Central memory CD8-positive, alpha-beta T cell (primary cell): ENCODE data around the gene ARHGEF2.
A peak's percentile ranks its signal among the peaks of the same experiment; 100 is the strongest.

Experiments used
- ATAC-seq: fragments of 150-1000 bp; cut with Tn5 transposase; replicated peaks from 2 replicates; pipeline ENCODE4 v1.10.0; 2022; ENCODE audit warnings: mild to moderate bottlenecking, moderate FRiP score, moderate number of reproducible peaks; ENCODE audit not compliant: poor library complexity, severe bottlenecking; ENCODE audit errors: extremely low read depth
- DNase-seq, 2 donors: peaks; one replicate each; pipeline ENCODE4 v3.0.0; 2021; ENCODE audit warnings: low spot score in 2 of 2
- H3K27ac Mint-ChIP-seq: one replicate; pipeline ENCODE4 v1.8.0; 2022; ENCODE audit warnings: low read depth, mild to moderate bottlenecking, moderate library complexity, mixed read lengths
- H3K27me3 Mint-ChIP-seq: one replicate; pipeline ENCODE4 v1.8.0; 2022; ENCODE audit warnings: mixed read lengths
- H3K36me3 Mint-ChIP-seq: one replicate; pipeline ENCODE4 v1.8.0; 2022; ENCODE audit warnings: mild to moderate bottlenecking, moderate library complexity, mixed read lengths; ENCODE audit not compliant: insufficient read depth
- H3K4me1 Mint-ChIP-seq: one replicate; pipeline ENCODE4 v1.8.0; 2022; ENCODE audit warnings: mixed read lengths
- H3K4me3 Mint-ChIP-seq: one replicate; pipeline ENCODE4 v1.8.0; 2022; ENCODE audit warnings: mild to moderate bottlenecking, moderate library complexity, mixed read lengths
- H3K9me3 Mint-ChIP-seq: one replicate; pipeline ENCODE4 v1.8.0; 2022; ENCODE audit warnings: mixed read lengths

ARHGEF2 gene

DNA sequence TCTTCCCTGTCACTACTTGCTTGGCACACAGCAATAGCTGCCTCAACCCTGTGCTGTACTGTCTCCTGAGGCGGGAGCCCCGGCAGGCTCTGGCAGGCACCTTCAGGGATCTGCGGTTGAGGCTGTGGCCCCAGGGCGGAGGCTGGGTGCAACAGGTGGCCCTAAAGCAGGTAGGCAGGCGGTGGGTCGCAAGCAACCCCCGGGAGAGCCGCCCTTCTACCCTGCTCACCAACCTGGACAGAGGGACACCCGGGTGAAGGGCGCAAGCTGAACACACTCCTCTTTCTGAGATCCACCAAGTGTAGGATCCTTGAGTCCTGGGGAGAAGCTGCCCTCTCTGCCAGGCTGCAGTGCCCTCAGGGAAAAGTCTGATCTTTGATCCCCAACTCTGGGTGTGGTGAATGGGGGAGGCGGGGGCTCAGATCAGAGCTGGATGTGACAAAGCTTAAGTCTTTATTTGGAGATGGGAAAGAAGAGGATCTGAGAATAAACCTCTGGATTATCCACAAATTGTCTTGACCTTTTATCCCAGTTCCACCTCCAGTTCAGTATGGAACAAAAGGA lies 35.7 kb downstream of the ARHGEF2 start:
- DNase-seq (no peak), ATAC-seq (no peak)
- Mint-ChIP-seq H3K9me3 (no peaks in the 10 kb centered on the region), H3K36me3 (peaks cover 21% of the 10 kb centered on the region), H3K4me3 (no peak overlapping the region), H3K4me1 (peaks cover 41% of the 10 kb centered on the region), H3K27me3 (no peaks in the 10 kb centered on the region), H3K27ac (no peak overlapping the region)

DNA sequence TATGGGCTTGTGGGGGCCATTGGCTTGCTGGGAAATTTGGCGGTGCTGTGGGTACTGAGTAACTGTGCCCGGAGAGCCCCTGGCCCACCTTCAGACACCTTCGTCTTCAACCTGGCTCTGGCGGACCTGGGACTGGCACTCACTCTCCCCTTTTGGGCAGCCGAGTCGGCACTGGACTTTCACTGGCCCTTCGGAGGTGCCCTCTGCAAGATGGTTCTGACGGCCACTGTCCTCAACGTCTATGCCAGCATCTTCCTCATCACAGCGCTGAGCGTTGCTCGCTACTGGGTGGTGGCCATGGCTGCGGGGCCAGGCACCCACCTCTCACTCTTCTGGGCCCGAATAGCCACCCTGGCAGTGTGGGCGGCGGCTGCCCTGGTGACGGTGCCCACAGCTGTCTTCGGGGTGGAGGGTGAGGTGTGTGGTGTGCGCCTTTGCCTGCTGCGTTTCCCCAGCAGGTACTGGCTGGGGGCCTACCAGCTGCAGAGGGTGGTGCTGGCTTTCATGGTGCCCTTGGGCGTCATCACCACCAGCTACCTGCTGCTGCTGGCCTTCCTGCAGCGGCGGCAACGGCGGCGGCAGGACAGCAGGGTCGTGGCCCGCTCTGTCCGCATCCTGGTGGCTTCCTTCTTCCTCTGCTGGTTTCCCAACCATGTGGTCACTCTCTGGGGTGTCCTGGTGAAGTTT lies 36.4 kb downstream of the ARHGEF2 start:
- H3K27ac Mint-ChIP-seq: no peak overlapping the region
- peaks cover 18% of the 10 kb centered on the region for H3K36me3 Mint-ChIP-seq
- DNase-seq (no peak), ATAC-seq (no peak)
- no peaks in the 10 kb centered on the region for H3K27me3 Mint-ChIP-seq
- no peak overlapping the region for H3K4me3 Mint-ChIP-seq
- H3K9me3 Mint-ChIP-seq: no peaks in the 10 kb centered on the region
- H3K4me1 Mint-ChIP-seq: peaks cover 38% of the 10 kb centered on the region

DNA sequence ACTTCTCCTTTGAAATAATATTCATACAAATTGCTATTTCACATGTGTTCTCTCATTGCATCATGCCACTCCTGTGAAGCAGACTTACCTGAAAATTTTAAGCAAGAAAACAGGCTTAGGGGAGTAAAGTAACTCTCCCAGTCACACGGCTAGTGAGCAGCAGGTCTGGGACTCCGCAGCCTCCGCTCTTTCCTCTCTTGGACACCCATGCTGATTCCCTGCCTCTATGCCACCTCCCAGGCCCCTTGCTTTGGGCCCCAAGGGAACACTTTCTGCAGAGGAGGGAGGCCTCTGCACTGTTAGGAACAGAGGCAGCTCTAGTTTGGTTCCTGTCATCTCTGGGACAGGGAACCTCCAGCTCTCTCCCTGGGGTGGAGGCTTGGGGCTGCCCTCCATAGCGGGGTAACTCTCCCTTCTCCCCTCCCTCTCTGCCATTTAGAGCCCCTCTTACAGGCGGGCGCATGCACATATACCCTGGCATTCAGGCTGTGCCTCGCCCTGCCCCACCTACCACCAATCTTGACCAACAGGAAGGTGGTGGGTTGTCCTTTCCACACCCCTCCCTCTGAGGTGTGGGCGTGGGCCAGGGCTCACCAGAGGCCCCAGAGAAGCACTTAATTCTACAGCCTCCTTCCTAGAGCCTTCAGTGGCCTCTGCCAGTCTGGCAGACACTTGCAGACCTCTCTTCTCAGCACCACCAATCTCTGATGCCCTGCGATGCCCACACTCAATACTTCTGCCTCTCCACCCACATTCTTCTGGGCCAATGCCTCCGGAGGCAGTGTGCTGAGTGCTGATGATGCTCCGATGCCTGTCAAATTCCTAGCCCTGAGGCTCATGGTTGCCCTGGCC lies 37.1 kb downstream of the ARHGEF2 start, which contains the start of gene RXFP4:
RXFP4 (plus strand) TSS at position 646 of the 852 bp plus-strand sequence; CDS start at position 718, 72 bp downstream.
- ATAC-seq (no peak), DNase-seq (no peak)
- H3K4me3 Mint-ChIP-seq: no peak within 1 kb of the TSS
- H3K27ac Mint-ChIP-seq: peak within 1 kb of the TSS; percentile 84
- H3K36me3 Mint-ChIP-seq: peaks cover 10% of the 10 kb centered on the region
- H3K27me3 Mint-ChIP-seq: no peaks in the 10 kb centered on the region
- no peaks in the 10 kb centered on the region for H3K9me3 Mint-ChIP-seq
- H3K4me1 Mint-ChIP-seq: peaks cover 30% of the 10 kb centered on the region

DNA sequence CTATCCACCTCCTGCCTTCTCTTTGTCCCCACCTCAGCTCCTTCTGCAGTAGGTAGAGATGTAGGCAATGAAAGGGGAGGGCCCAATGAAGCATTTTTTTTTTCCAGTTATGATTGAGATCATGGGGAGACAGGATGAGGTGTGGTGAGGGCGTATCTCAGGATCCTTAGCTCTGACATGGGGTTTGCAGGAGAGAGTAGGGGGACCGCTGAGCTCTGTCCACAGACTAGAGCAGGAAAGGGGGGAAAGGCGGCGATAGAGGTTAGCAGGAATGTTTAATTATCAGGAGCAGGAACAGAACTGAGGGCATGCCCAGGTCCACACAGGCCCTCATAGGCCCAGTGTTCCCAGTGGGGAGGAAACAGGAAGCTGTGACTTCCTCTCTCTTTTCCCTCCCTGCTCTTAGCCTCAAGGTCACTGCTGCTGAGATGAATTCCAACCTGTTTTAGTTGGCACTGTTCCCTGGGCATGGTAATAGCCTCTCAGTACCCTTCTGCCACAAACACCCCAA lies 37.8 kb downstream of the ARHGEF2 start:
- Mint-ChIP-seq H3K27me3 (no peaks in the 10 kb centered on the region), H3K9me3 (no peaks in the 10 kb centered on the region), H3K4me3 (no peak overlapping the region), H3K36me3 (peaks cover 7% of the 10 kb centered on the region), H3K27ac (peak overlapping the region; percentile 84), H3K4me1 (peaks cover 26% of the 10 kb centered on the region)
- DNase-seq: no peak
- no peak for ATAC-seq

DNA sequence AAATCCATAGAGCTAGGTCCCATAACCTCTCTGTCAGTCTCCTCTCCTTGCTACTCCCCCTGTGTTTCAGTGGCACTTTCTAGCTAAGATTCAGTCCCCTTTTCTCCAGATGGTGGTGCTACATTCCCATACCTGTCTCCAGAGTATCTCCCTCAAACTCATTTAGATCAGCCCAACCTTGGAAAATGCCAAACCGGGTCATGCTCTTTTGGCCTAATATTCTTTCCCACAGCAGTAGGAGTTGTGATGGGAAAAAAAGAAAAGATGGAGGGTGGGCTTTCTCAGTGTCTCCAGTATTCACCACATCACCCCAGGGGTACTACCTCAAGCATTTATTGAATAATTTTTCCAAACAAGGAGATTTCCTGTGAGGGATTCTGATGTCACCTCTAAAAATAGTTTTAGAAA lies 40.1 kb downstream of the ARHGEF2 start:
- H3K4me3 Mint-ChIP-seq: no peak overlapping the region
- no peak for DNase-seq
- no peaks in the 10 kb centered on the region for H3K9me3 Mint-ChIP-seq
- no peak for ATAC-seq
- H3K36me3 Mint-ChIP-seq: peaks cover 5% of the 10 kb centered on the region
- no peaks in the 10 kb centered on the region for H3K27me3 Mint-ChIP-seq
- no peak overlapping the region for H3K27ac Mint-ChIP-seq
- peaks cover 18% of the 10 kb centered on the region for H3K4me1 Mint-ChIP-seq

DNA sequence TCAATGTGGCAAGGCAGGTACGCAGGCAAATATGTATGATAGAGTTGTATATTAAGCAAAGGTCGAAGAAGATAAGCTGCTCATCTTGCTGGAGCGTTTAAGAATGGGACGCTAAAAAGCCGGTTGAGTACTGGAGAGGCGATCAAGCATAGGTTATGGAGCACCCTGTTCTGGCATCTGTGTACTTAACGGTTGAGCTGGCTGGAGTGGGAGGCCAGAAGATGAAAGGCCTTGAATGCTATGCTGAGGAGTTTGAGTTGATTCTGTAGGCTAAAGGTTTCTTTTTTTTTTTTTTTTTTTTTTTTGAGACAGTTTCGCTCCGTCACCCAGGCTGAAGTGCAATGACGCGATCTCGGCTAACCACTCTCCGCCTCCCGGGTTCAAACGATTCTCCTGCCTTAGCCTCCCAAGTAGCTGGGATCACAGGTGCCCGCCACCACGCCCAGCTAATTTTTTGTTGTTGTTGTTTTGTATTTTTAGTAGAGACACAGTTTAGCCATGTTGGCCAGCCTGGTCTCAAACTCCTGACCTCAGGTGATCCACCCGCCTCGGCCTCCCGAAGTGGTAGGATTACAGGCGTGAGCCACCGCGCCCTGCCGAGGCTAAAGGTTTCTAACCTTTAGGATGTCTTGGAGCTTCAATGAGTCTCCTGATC lies 43.3 kb downstream of the ARHGEF2 start:
- no peak overlapping the region for H3K27ac Mint-ChIP-seq
- H3K4me1 Mint-ChIP-seq: peaks cover 18% of the 10 kb centered on the region
- H3K36me3 Mint-ChIP-seq: peaks cover 15% of the 10 kb centered on the region
- H3K4me3 Mint-ChIP-seq: no peak overlapping the region
- ATAC-seq (no peak), DNase-seq (no peak)
- H3K27me3 Mint-ChIP-seq: no peaks in the 10 kb centered on the region
- H3K9me3 Mint-ChIP-seq: no peaks in the 10 kb centered on the region

DNA sequence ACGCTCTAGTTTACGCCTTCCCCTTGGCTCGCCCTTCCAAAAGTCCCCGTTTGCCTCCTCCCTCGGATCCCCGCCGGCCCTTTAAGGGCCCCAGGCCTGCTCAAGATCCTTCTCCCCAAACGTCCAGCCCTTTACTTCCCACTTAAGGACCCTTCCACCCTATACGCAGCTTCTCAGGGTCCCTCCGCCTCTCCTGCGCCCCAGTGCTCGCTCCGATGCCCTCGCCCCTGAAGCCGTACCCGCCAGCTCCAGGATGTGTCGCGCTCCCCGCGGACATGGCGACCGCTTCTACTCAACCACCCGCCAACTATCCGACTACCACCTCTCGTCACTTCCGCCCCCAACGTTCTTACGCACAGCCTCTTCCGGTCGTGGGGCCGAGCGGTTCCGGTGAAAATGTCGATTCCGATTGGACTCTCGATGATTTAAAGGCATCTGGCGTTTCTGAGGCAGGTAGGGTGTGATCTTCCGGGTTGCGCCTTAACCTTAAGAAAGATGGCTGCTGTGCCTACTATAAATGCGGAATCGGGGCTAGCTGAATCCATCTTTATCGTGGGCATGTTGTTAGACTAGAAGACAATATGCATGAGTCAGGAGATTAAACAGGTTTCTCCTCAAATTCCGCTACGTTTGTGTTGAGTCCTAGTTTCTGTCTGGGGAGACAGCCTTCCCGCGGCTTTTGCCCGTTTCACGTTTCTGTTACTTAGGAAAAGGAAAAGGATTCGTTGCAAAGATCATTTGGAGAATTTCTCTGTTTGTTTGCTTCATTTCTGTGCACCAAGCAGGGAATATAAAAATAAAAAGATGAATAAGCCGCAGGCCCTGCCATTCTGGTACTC lies 44.0 kb downstream of the ARHGEF2 start, which contains the start of gene KHDC4:
KHDC4 (minus strand) TSS at position 317 of the 839 bp plus-strand sequence; CDS start at position 277, 40 bp downstream.
- Mint-ChIP-seq H3K27me3 (no peaks in the 10 kb centered on the region), H3K36me3 (peaks cover 22% of the 10 kb centered on the region), H3K9me3 (no peaks in the 10 kb centered on the region), H3K4me1 (peaks cover 23% of the 10 kb centered on the region), H3K27ac (no peak within 1 kb of the TSS), H3K4me3 (no peak within 1 kb of the TSS)
- ATAC-seq (peak; percentile 98), DNase-seq (peak; percentile 83 to 94)

DNA sequence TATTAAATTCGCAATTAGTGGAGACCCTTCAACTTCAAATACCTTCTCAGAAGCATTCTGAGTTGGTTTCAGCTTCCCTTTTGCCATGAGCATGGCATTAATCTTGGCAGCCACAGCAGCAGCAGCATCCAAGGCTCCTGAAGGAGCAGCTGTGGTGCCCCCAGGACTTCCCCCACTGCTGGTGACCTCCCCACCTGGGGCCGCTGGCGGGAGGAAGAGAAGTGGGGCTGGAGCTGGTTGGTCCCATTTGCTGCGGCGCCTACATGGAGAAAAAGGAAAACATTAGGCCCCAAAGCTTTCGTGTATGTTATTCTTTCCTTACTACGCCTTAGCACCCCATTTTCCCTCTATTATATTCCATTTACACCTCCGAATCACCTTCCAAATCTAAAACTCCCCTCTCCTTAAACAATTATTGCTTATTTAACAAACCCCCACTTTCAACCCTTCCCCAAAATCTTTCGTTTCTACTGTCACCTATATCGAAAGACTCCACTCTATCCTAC lies 44.7 kb downstream of the ARHGEF2 start:
- ATAC-seq: no peak
- Mint-ChIP-seq H3K4me1 (peaks cover 25% of the 10 kb centered on the region), H3K27me3 (no peaks in the 10 kb centered on the region), H3K27ac (no peak overlapping the region), H3K9me3 (no peaks in the 10 kb centered on the region), H3K36me3 (peaks cover 27% of the 10 kb centered on the region), H3K4me3 (no peak overlapping the region)
- no peak for DNase-seq

DNA sequence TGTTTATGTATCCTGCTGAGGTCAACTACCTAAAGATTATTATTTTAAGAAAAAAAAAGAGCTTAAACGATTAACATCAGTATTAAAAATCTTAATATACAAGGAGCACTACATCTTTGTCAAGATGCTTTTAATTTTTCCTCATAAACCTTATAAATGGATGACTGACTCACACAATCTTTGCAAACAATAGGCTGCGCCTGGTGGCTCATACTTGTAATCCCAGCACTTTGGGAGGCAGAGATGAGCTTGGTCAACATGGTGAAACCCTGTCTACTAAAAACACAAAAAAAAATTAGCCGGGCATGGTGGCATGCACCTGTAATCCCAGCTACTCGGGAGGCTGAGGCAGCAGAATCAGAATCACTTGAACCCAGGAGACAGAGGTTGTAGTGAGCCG lies 45.9 kb downstream of the ARHGEF2 start:
- peaks cover 39% of the 10 kb centered on the region for H3K36me3 Mint-ChIP-seq
- no peak for ATAC-seq
- no peak overlapping the region for H3K4me3 Mint-ChIP-seq
- H3K27me3 Mint-ChIP-seq: no peaks in the 10 kb centered on the region
- H3K27ac Mint-ChIP-seq: no peak overlapping the region
- peaks cover 25% of the 10 kb centered on the region for H3K4me1 Mint-ChIP-seq
- H3K9me3 Mint-ChIP-seq: no peaks in the 10 kb centered on the region
- no peak for DNase-seq

DNA sequence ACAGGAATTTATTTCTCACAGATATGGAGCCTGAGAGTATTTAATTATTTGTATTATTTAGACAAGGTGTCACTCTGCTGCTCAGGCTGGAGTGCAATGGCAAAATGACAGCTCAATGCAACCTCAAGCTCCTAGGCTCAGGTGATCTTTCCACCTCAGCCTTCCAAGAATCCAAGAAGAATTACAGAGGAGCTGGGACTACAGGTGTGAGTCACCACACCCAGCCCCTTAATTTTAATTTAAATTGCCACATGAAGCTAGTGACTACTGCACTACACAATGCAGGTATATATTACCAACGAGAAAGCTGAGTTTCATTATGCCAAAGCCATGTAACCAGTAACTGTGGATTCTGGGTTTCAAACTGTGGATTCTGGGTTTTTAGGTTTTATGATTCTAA lies 46.3 kb downstream of the ARHGEF2 start:
- peaks cover 25% of the 10 kb centered on the region for H3K4me1 Mint-ChIP-seq
- no peaks in the 10 kb centered on the region for H3K27me3 Mint-ChIP-seq
- no peak overlapping the region for H3K4me3 Mint-ChIP-seq
- DNase-seq (no peak), ATAC-seq (no peak)
- H3K36me3 Mint-ChIP-seq: peaks cover 43% of the 10 kb centered on the region
- no peaks in the 10 kb centered on the region for H3K9me3 Mint-ChIP-seq
- H3K27ac Mint-ChIP-seq: no peak overlapping the region

DNA sequence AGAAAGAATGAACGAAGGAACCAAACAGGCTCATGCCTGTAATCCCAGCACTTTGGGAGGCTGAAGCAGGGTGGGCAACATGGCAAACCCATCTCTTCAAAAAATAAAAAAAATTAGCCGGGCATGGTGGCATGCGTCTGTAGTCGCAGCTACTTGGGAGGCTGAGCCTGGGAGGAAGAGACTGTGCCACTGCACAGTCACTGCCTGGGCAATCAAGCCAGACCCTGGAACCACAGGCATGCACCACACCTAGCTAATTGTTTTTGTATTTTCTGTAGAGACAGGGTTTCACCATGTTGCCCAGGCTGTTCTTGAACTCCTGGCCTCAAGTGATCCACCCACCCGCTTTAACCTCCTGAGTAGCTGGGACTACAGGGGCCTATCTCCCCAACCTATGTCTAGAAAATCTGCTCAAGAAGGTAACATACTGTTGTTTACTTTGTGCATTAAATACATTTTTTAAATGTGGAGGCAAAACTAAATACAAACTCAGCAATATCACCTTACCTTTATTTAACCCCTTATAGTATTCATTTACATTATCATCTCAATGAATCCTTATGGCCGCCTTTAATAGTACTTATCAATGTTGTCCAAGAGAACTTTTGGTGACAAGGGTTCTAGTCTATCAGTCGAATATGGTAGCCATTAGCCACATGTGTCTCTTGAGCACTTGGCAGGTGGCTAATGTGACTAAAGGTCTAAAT lies 46.9 kb downstream of the ARHGEF2 start:
- Mint-ChIP-seq H3K27me3 (no peaks in the 10 kb centered on the region), H3K9me3 (no peaks in the 10 kb centered on the region), H3K4me1 (peaks cover 25% of the 10 kb centered on the region), H3K4me3 (no peak overlapping the region), H3K27ac (peak overlapping the region; percentile 90), H3K36me3 (peaks cover 49% of the 10 kb centered on the region)
- no peak for ATAC-seq
- no peak for DNase-seq
